ENCODE results near the gene PLA2G4E. TPM values are rescaled to one million over a fixed set of nuclear protein-coding genes. Genes with fewer than 3 reads are reported as not detected.

Gene PLA2G4E
- total and polyA plus RNA-seq, 9 of the 15 experiments (the other 6 are each of a cell fraction or from before 2014, with no cell fraction given): 0.03 TPM; not detected in 8

- ChIA-PET POLR2A (interaction anchor here (0.6 kb wide), 2 partner anchors 65 to 540 kb away, joined by 3 to 4 read pairs; no protein-coding TSS in a partner anchor), CTCF (ENCODE audit: low intra/inter-chr PET ratio) (no interaction called here)
- Histone ChIP-seq H3K36me3 (ENCODE audit: control insufficient read depth, insufficient read depth, low read length) (peaks cover 18% of the 10 kb centered on the region; the same call in 2 of the 3 replicates), H4K20me1 (replicated peaks; ENCODE audit: control insufficient read depth, insufficient read depth, low read length) (no peaks in the 10 kb centered on the region; the same call in 1 of the 2 replicates), H3K27me3 (ENCODE audit: control insufficient read depth in 2 of 2, insufficient read depth in 2 of 2, low read length in 2 of 2) (no peaks in the 10 kb centered on the region), H2AFZ (ENCODE audit: low read depth, low read length) (no peak overlapping the region), H3K9me3 (replicated peaks; ENCODE audit: control insufficient read depth, insufficient read depth, low read depth, low read length) (no peaks in the 10 kb centered on the region), H3K9ac (ENCODE audit: insufficient read depth in 1 of 2, low read depth in 2 of 2, low read length in 2 of 2) (peak overlapping the region in 1 of 2 experiments; percentile 49; a peak in 1 of 4 replicates), H3K9me1 (ENCODE audit: control insufficient read depth, insufficient read depth, low read length) (no peaks in the 10 kb centered on the region), H3K4me3 (no peak overlapping the region), H3K4me1 (replicated peaks in 1 of 2; ENCODE audit: control insufficient read depth in 2 of 2, insufficient read depth in 2 of 2, low read length in 2 of 2) (no peaks in the 10 kb centered on the region; a peak in 2 of 5 replicates), H3K4me2 (ENCODE audit: insufficient read depth, low read length) (no peak overlapping the region), H3K79me2 (ENCODE audit: control insufficient read depth, insufficient read depth, low read length) (no peaks in the 10 kb centered on the region), H3K27ac (ENCODE audit: extremely low read depth, low read depth, low read length) (no peak overlapping the region)
- TF ChIP-seq CTCF (IDR thresholded peaks at IDR 0.05 in 2 of 3, conservative IDR thresholded peaks at IDR 0.05 in 1 of 3; ENCODE audit: insufficient read depth in 2 of 3, low read depth in 1 of 3, low read length in 3 of 3) (0 out of 6 replicates have a peak, but pooled peaks of 1 of the 3 experiments have one; percentile 11), FUS (optimal IDR thresholded peaks at IDR 0.05; ENCODE audit: low read depth, low read length) (no peak), HDAC6 (IDR thresholded peaks at IDR 0.05; ENCODE audit: low read depth, low read length) (no peak), RBFOX2 (IDR thresholded peaks at IDR 0.05; ENCODE audit: low read depth, low read length) (no peak)
- in situ Hi-C loops (cut with MboI): no loop called here
- DNase-seq (ENCODE audit: extremely low read depth in 1 of 4, low spot score in 3 of 4) (no peak), ATAC-seq (peak; percentile 65; the same call in 2 of the 3 replicates), FAIRE-seq (no peak)
- WGBS (ENCODE audit: insufficient coverage, low coverage, missing lambda C conversion rate): 67% methylated on average over 21 of the region's 21 CpGs
- intact Hi-C loops (cut with micrococcal nuclease): no loop called here
- BruUV-seq (replicated peaks): no TSS peak
Observed at GRCh38 chr15:41955807-41956525, 64.9 kb downstream of the PLA2G4E start.
